NOMO-1 treated with dmso at 0.1 percent for 144 hours (cell line): ENCODE measurements around the gene CD300E.
"Not testable (repeated sequence)": the region's sequence is repeated elsewhere in the genome, so short reads cannot be mapped to it uniquely, and the experiment has no call there.

Source experiments
- DNase-seq: peaks from one replicate; lab custom pipeline; 2025; ENCODE audit not compliant: unreplicated experiment; lab: John Stamatoyannopoulos, UW

Gene CD300E

DNA sequence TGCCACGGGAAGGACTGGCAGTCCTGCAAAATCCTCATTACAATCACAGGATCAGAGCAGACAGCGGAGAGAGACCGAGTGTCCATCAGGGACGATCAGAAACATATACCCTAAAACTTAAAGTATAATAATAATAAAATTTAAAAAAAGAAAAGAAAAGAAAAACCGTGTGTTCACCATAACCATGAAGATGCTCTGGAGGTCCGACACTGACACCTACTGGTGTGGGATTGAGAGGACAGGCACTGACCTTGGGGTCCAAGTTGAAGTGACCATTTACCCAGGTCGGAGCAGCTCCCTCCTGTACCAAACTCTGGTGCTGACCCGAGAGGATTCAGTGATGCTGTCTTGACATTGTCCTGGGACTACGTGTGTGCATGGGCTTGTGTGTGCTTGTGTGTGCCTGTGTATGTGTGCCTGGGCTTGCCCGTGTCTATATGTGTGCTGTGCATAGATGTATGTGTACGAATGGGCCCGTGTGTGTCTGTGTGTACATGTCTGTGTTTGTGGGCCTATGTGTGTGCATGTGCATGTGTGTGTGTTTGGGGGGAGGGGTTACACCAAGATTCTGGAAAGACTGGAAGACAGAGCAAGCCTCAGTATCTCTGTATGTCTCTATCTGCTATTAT is 21.5 kb downstream of the CD300E start:
- peak; percentile 24 for DNase-seq

DNA sequence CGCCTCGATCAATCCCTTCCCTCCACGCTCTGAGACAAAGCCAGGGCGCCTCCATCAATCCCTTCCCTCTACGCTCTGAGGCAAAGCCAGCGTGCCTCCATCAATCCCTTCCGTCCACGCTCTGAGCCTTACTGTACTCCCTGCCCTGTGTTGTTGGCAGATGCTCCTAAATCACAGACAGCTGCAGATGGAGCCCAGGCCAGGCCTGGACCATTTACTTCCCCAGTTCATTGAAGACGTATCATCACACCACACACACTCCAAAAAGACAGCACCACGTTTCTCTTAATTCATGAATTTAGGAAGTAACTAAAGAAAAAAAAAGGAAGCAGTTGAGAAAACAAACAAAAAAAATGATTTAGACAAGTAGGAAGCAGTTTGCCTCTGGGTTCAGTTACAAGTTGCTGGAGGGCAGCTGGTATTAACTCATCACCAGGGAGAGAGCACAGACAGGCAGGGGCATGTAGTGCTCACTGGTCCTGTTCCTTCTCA is 24.0 kb downstream of the CD300E start:
- DNase-seq: peak; percentile 95

DNA sequence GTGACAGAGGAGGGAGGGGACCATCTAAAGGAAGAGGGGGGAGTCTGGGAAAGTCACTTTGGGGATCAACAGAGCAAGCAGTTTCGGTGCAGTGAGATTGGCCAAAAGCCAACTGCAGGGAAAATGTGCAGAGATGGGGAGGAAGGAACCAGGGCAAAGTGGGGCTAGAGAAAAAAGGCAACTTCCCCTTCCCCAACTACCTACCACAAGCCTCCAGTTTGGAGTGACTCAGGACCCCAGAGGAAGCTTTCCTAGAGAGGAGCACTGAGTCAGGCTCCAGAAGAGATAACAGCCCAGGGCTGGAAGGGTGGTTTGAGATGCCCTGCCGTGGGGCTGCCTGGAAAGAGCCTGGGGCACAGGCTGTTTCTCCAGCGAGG is 24.5 kb downstream of the CD300E start:
- no peak for DNase-seq

DNA sequence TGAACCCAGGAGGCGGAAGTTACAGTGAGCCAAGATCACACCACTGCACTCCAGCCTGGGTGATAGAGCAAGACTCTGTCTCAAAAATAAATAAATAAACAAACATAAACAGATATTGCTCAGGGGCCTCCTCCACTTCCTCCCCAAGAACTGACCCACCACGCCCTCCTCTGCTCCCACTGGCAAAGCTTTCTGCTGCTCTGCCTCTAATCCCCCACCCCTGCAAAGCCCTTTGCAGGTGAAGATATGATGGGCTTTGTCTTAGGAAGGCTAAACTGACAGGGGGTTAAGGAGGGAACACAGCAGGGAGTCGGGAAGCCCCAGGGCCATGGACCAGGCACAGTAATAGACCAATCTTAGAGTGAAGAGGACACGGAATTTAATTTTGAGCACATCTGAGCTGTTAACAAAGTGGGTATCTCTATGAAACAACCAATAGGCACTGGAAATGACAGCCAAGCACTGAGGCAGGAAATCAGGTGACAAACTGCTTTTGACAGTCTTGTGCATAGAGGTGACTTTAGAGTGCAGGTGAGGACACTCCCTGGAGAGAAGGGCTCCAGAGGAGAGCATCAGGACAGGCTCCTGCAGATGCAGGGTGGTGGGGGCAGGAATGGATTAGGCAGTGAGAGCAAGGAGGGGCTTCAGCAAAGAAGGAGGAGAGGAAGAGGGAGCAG is 25.1 kb downstream of the CD300E start:
- no peak for DNase-seq

DNA sequence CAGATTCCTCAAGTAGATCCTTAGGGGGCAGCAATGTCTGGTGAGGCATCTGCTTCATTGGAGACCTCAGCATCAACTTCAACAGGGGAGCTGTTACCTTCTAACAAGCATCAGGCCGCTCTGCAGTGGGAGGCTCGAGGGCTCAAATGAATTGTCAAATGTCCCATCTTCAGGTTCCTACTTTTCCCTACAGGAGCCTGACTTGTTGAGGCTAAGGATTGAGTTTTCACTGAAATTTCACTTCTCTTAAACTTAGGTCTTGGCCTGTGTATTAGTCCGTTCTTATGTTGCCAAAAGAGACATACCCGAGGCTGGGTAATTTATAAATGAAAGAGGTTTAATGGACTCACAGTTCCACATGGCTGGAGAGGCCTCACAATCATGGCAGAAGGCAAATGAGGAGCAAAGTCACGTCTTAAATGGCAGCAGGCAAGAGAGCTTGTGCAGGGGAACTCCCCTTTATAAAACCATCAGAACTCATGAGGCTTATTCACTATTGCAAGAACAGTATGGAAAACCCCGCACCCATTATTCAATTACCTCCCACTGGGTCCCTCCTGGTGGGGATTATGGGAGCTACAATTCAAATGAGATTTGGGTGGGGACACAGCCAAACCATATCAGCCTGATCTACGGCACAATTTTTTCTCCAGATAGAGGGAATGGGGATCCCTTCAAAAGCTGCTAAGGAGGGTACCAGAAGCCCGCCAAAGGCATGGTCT is 26.3 kb downstream of the CD300E start:
- no peak for DNase-seq

DNA sequence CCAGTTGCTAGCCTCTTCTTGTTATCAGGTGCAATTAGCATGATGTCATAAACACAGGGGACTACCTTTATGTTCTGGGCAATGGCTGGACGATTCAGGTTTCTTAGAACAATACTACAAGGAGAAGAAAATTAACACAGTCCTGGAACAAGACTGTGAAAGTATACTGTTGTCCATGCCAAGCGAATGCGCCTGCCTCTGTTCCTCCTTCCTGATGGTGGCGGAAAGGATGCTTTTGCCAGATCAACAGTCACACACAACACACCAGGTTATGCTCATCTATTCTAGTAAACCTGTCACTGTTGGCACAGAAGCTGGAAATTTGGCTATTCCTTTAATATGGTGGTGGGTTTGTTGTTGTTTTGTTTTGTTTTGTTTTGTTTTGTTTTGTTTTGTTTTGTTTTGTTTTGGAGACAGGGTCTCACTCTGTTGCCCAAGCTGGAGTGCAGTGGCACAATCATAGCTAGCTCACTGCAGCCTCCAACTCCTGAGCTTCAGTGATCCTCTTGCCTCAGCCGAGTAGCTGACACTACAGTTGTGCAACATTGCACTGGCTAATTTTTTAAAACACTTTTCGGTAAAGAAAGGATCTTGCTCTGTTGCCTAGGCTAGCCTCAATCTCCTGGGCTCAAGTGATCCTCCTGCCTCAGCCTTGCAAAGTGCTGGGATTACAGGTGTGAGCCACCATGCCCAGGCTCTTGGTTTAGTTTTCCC is 28.3 kb downstream of the CD300E start:
- no peak for DNase-seq

DNA sequence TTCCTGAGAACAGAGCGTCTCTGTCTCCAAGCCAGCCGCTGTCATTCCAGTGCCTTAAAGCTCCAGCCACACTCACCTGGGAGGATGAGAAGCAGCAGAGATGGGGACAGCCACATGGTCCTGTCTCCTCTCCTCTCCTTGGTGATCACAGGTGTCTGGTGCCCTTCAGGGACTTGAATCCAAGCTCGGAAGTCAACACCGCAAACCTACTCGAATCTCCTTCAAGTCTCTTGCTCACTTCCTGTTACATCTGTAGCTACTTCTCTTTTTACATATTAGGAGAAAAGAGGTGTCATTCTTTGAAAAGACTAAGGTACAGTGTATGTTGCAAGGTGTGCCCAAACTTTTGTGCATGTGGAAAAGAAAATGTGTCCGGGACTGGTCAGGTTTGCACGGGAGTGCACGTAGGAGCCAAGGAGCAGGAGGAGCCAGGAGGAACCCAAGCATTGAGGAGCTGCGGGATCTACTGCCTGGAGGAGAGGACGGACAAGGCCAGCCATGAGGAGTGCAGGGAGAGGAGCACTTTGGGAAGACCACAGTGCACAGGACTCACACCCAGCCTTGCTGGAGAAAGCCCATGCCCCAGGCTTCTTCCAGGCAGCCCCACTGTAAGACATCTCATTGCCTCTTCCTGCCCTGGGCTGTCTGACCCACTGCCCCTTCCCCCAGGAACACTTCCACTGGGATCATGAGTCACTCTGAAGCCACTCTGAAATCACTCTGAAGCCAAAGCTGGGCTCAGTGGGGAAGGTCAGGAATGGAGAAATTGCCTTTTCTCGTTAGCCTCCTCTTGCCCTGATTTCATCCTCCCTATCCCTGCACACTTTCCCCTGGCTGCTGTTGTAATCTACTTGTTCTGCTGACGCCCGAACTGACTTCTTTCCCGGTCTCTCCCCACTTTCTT is 31.2 kb downstream of the CD300E start, which contains the start of gene CD300LD:
Gene CD300LD, minus strand, starts transcription at position 197 of the 904 bp plus-strand sequence. Its CDS starts 81 bp downstream, at position 116.
- peak; percentile 74 for DNase-seq

DNA sequence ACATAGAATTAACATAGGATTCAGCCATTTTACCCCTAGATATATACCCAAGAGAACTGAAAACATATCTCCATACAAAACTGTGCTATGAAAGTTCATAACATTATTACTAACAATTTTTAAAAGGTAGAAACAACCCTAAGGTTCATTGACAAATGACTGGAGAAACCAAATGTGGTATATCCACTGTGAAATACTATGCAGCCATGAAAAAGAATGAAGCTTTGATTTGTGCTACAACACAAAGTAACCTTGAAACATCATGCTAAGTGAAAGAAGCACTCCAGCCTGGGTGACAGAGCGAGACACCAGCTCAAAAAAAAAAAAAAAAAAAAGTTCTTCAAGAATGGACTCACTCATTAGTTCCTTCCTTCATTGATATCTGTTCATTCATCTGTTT is 32.0 kb downstream of the CD300E start:
- DNase-seq: no peak

DNA sequence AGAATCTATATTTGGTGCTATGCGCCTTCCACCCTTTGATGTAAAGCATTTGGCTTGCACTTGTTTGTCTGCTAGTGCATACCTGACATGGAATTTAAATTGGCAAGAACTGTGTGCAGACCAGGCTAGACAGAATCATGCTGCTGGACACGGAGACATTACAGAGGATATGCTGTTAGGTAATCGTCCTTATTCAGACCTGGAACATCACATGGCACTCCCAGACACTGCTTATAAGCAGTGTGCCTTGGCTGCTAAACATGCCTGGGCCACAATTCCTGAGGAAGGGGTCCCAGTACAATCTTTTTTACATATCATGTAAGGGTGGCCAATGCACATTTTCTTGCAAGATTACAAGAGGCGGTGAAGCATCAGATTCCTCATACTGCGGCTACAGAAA is 37.8 kb downstream of the CD300E start:
- no peak for DNase-seq

DNA sequence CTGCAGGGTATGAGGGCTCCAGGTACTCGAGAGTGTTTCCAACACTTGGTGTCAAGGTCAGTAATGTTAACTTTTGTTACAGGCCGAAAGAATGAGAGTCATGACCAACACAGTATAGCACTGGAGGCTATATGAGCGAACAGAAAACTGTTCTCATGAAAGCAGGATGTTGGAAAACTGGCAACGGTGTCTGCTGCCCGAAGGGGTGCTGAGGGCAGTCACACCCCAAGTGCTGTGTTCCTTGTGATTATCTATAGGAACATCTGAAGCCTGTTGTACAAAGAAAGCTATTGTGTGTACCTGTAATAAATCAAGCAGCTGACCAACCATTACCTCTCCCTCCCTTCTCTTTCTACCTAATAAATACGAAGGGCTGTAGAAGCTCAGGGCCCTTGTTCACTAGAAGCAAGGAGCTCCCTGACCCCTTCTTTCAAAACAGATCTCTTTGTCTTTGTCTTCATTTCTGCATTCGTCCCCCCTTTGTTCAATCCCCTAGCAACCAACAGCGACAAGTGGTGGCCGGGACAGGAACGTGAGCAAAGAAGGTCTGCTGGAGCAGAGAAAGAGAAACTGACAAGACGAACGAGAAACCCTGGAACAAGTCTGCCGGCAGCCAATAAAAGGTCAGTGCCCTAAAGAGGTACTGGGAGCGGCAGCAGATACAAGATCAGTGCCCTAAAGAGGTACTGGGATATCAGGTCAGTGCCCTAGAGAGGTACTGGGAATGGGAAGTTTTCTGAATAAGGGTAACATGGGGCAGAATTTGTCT is 39.1 kb downstream of the CD300E start:
- DNase-seq: no peak

DNA sequence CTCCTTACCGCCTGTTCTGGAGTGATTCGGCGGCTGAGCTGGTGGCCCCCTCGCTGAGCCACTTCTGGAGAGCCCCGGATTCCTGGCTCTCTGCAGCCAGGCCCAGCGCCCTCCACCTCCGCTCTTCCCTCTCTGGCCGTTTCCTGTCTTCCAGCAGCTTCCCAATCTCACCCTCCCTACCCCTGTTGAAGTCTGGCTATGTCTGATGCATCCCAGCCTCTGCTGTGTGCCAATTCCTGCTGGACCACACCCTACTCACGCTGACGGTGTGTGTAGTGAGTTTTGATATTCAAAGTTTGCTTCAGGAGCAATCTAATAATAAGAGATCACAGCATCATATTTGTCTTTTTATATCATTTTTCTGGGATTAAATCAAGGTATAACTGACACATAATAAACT is 40.9 kb downstream of the CD300E start:
- DNase-seq: no peak

DNA sequence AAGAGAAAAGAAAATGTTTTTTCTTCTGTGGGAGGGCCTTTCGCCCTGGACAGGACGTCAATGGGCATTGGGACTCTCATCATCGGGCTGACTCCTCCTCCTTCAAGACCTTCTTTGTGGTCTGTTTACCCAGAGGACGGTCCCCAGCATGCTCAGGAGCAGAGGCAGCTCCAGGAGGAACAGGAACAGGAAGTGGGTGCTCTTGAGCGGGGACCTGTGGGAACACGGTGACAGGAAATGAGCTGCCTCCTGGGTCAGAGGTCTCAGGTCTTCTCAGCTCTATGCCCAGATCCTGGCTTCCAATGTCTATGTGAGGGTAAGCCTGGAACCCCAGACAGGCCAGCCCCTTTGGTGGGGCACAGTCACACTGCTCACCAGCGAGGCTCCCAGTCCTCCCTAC is 43.6 kb downstream of the CD300E start:
- no peak for DNase-seq

DNA sequence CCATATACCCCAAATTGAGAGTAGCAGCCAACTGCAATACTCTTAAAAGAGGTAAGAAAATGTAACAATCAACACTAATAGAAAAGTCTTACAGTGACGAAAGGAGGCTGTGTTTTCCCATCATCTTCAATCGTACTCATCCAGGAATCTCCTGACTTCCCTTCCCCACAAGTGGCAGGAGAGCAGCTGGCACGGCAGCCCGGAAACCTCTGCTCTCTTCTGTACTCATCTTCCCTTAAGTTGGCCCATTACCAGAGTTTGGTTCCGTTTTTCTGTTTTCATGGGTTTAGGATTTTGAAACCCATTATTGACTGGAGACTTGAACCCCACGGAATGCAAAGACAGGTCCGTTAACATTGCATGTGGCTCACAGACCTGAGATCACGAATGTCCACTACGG is 44.6 kb downstream of the CD300E start:
- DNase-seq: no peak

DNA sequence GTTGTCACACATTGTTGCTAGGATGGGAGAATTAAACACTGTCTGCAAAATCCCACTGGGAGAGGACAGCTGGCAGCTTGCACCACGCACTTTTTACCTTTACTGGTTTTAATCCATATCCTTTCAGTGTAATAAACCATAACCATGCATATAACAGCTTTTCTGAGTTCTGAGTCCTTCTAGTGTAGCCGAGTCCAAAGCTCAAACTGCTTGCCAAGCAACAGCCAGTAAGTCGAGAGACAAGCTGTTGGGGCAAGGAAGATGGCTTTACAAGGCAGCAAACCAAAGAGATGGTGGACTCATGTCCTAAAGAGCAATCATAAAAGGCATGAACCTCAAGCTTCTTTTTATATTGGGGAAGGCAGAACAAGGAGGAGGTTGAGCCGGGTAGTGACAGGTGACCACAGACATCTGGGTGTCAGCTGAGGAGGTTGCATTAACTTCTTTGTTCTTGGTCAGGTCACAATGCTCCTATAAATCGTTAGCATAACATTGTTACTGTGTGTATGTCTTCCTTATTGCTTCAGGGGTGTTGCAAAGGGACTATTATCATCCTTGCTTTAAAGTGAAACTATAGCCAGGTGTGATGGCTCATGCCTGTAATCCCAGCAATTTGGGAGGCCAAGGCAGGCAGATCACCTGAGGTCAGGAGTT is 48.9 kb downstream of the CD300E start:
- DNase-seq: no peak

DNA sequence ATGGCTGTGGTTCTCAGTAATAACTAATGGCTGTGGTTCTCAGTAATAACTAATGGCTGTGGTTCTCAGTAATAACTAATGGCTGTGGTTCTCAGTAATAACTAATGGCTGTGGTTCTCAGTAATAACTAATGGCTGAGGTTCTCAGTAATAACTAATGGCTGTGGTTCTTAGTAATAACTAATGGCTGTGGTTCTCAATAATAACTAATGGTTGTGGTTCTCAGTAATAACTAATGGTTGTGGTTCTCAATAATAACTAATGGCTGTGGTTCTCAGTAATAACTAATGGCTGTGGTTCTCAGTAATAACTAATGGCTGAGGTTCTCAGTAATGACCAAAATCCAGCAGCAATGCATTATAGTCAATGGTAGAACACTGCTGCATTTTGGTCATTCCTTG is 49.9 kb downstream of the CD300E start:
- DNase-seq: not testable (repeated sequence)

DNA sequence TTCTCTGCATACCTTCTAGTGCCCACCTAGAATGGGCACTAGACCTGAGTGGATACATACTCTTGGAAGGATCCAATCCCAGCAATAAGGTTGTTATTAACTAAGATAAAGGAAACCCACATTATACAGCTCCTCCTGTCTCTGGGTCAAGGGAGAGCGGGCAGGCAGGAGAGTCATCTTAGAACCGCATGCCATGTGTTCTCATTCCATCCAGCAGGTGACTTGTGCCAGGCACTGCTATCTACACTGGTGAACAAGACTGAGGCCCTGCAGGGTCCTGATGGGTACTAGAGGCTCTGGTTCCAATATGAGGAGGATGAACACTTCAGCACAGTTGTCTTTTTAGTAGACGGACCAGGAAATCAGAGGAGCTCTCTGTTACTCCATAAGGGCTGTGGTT is 50.4 kb downstream of the CD300E start:
- no peak for DNase-seq

DNA sequence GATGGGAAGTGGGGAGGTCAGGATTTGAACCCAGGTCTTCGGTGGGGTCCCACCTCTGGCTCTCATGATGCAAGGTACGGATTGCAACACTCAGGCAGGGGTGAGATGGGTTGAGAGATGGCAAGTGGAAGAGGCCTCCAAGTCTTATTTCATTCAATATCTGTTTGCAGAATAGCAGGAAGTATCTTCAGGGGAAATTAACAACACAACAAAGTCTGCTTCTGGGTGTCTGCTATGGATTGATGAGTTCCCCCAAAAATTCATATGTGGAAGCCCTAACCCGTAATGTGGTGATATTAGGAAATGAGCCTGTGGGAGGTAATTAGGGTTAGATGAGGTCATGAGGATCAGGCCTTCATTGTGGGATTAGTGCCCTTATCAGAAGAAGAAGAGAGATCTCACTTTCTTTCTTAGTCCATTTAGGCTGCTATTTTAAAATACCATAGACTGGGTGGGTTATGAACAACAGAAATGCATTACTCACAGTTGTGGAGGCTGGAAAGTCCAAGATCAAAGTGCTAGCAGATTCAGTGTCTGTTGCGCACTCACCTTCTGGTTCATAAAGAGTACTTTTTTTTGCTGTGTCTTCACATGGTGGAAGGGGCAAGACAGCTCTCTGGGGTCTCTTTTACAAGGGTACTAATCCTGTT is 51.8 kb downstream of the CD300E start:
- no peak for DNase-seq
